SK-N-SH treated with all-trans-retinoic acid at 6 μM for 48 hours (cell line): ENCODE measurements around the gene NIPSNAP3A.
"Not testable (repeated sequence)": the region's sequence is repeated elsewhere in the genome, so short reads cannot be mapped to it uniquely, and the experiment has no call there.

Source experiments
- BACH2 ChIP-seq: fragments of 250-450 bp; sonication (Bioruptor Pico); IDR thresholded peaks from 2 replicates; pipeline ENCODE4 v1.9.0; 2021; ENCODE audit warnings: mild to moderate bottlenecking, borderline replicate concordance
- OSR1 ChIP-seq: fragments of 250-450 bp; sonication (Bioruptor Pico); IDR thresholded peaks from 2 replicates; pipeline ENCODE4 v1.8.0; 2022; ENCODE audit warnings: moderate library complexity, mild to moderate bottlenecking, inconsistent platforms
- PPARA ChIP-seq: fragments of 250-450 bp; sonication (Bioruptor Pico); IDR thresholded peaks from 2 replicates; pipeline ENCODE4 v1.5.0; 2020; ENCODE audit warnings: mild to moderate bottlenecking, borderline replicate concordance
- TCF4 ChIP-seq: fragments of 250-450 bp; sonication (Bioruptor Pico); IDR thresholded peaks from 2 replicates; pipeline ENCODE4 v1.8.0; 2021; ENCODE audit warnings: mild to moderate bottlenecking, moderate library complexity, borderline replicate concordance
- TF ChIP-seq, protein P1 (sequence below): fragments of 250-450 bp; sonication (Bioruptor Pico); IDR thresholded peaks from 2 replicates; pipeline ENCODE4 v1.5.1; 2020; ENCODE audit warnings: low read depth, mild to moderate bottlenecking, moderate library complexity
- TF ChIP-seq, protein P2 (sequence below): fragments of 250-450 bp; sonication (Bioruptor Pico); IDR thresholded peaks from 2 replicates; pipeline ENCODE4 v1.5.1; 2021; ENCODE audit warnings: mild to moderate bottlenecking, moderate library complexity

DNA sequence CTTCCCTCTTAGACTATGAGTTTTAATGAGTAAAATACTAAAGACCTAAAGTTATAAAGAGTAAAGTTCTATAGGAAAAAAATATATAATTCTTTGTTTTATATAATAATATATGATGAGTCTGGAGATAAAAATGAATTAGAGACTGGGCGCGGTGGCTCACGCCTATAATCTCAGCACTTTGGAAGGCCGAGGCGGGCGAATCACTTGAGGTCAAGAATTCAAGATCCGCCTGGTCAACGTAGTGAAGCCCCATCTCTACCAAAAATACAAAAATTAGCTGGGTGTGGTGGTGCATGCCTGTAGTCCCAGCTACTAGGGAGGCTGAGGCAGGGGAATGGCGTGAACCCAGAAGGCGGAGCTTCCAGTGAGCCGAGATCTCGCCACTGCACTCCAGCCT, 21.5 kb downstream of the NIPSNAP3A start:
- TF ChIP-seq TCF4, PPARA, BACH2, OSR1 (CRISPR knock-in tag): not testable (repeated sequence)
- TF ChIP-seq, protein P1, sequence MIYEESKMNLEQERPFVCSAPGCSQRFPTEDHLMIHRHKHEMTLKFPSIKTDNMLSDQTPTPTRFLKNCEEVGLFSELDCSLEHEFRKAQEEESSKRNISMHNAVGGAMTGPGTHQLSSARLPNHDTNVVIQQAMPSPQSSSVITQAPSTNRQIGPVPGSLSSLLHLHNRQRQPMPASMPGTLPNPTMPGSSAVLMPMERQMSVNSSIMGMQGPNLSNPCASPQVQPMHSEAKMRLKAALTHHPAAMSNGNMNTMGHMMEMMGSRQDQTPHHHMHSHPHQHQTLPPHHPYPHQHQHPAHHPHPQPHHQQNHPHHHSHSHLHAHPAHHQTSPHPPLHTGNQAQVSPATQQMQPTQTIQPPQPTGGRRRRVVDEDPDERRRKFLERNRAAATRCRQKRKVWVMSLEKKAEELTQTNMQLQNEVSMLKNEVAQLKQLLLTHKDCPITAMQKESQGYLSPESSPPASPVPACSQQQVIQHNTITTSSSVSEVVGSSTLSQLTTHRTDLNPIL (CRISPR knock-in tag): not testable (repeated sequence)
- TF ChIP-seq, protein P2, sequence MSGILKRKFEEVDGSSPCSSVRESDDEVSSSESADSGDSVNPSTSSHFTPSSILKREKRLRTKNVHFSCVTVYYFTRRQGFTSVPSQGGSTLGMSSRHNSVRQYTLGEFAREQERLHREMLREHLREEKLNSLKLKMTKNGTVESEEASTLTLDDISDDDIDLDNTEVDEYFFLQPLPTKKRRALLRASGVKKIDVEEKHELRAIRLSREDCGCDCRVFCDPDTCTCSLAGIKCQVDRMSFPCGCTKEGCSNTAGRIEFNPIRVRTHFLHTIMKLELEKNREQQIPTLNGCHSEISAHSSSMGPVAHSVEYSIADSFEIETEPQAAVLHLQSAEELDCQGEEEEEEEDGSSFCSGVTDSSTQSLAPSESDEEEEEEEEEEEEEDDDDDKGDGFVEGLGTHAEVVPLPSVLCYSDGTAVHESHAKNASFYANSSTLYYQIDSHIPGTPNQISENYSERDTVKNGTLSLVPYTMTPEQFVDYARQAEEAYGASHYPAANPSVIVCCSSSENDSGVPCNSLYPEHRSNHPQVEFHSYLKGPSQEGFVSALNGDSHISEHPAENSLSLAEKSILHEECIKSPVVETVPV (CRISPR knock-in tag): not testable (repeated sequence)
